ENCODE results near the gene SIGLEC1. TPM values are rescaled to one million over a fixed set of nuclear protein-coding genes. Genes with fewer than 3 reads are reported as not detected.

SIGLEC1 gene
- total and polyA plus RNA-seq, 10 of the 15 experiments (the other 5 are each of a cell fraction or from before 2014, with no cell fraction given), result 0.05 TPM; not detected in 9

DNA sequence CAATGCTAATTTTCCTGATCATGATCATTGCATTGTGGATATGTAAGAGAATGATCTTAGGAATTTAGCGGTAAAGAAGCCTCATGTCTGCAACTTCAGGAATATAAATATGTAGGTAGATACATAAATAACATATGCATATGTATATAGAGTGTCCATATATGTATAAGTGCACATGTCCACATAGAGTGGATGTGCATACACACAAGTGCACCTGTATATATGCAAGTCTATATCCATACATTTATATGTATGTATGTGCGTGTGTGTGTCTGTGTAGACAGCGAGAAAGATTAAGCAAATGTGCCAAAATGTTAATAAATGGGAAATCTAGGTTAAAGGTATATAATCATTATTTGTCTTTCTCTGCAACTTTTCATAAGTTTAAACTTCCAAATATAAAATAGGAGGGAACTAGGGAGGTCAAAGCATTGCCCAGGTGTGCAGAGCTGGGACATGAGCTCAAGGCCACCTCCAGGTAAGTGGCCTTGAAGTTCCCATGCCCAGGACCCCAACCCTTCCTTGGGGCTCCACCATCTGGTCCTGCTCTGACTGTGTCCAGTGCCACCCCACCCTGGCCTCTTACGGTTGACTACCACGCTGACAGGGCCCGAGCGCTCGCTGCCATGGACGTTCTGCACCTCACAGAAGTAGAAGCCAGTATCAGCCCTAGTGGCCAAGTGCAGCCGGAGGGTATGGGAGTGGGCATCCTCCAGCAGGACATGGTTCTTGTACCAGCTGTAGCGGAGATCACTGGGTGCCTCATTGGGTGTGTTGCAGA lies 9.6 kb downstream of the SIGLEC1 start:
- CTCF ChIA-PET, result interaction anchor here (1.2 to 2.0 kb wide), 2 partner anchors 8 to 11 kb away, joined by 4 to 7 read pairs; no protein-coding TSS in a partner anchor
- DNase-seq (ENCODE audit: low read depth, low spot score) (no peak), FAIRE-seq (no peak), ATAC-seq (no peak)
- H3K4me1 ChIP-seq (ENCODE audit: control insufficient read depth, insufficient read depth, low read length), result no peaks in the 10 kb centered on the region
- H2AFZ ChIP-seq (ENCODE audit: control insufficient read depth, low read depth, low read length), result no peak overlapping the region
- in situ Hi-C loops (cut with MboI), result no loop called here
- H3K4me2 ChIP-seq (ENCODE audit: control insufficient read depth, insufficient read depth), result no peak overlapping the region
- TF ChIP-seq SREBF2 (IDR thresholded peaks at IDR 0.05; ENCODE audit: low read length) (no peak), NBN (IDR thresholded peaks at IDR 0.05) (no peak), CEBPB (IDR thresholded peaks at IDR 0.05; ENCODE audit: borderline replicate concordance in 1 of 2, low read depth in 2 of 2, low read length in 2 of 2) (no peak), BRCA1 (IDR thresholded peaks at IDR 0.05; ENCODE audit: low read depth, low read length) (no peak), ASH2L (IDR thresholded peaks at IDR 0.05; ENCODE audit: borderline replicate concordance, low read depth) (no peak), MTA3 (IDR thresholded peaks at IDR 0.05; ENCODE audit: borderline replicate concordance, low read length) (no peak), ESRRA (IDR thresholded peaks at IDR 0.05; ENCODE audit: low read length) (no peak)
- TF ChIP-seq, protein P1, sequence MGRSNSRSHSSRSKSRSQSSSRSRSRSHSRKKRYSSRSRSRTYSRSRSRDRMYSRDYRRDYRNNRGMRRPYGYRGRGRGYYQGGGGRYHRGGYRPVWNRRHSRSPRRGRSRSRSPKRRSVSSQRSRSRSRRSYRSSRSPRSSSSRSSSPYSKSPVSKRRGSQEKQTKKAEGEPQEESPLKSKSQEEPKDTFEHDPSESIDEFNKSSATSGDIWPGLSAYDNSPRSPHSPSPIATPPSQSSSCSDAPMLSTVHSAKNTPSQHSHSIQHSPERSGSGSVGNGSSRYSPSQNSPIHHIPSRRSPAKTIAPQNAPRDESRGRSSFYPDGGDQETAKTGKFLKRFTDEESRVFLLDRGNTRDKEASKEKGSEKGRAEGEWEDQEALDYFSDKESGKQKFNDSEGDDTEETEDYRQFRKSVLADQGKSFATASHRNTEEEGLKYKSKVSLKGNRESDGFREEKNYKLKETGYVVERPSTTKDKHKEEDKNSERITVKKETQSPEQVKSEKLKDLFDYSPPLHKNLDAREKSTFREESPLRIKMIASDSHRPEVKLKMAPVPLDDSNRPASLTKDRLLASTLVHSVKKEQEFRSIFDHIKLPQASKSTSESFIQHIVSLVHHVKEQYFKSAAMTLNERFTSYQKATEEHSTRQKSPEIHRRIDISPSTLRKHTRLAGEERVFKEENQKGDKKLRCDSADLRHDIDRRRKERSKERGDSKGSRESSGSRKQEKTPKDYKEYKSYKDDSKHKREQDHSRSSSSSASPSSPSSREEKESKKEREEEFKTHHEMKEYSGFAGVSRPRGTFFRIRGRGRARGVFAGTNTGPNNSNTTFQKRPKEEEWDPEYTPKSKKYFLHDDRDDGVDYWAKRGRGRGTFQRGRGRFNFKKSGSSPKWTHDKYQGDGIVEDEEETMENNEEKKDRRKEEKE (IDR thresholded peaks at IDR 0.05), result no peak
- TF ChIP-seq, protein P2, sequence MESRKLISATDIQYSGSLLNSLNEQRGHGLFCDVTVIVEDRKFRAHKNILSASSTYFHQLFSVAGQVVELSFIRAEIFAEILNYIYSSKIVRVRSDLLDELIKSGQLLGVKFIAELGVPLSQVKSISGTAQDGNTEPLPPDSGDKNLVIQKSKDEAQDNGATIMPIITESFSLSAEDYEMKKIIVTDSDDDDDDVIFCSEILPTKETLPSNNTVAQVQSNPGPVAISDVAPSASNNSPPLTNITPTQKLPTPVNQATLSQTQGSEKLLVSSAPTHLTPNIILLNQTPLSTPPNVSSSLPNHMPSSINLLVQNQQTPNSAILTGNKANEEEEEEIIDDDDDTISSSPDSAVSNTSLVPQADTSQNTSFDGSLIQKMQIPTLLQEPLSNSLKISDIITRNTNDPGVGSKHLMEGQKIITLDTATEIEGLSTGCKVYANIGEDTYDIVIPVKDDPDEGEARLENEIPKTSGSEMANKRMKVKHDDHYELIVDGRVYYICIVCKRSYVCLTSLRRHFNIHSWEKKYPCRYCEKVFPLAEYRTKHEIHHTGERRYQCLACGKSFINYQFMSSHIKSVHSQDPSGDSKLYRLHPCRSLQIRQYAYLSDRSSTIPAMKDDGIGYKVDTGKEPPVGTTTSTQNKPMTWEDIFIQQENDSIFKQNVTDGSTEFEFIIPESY (IDR thresholded peaks at IDR 0.05), result no peak
- TF ChIP-seq, protein P3, sequence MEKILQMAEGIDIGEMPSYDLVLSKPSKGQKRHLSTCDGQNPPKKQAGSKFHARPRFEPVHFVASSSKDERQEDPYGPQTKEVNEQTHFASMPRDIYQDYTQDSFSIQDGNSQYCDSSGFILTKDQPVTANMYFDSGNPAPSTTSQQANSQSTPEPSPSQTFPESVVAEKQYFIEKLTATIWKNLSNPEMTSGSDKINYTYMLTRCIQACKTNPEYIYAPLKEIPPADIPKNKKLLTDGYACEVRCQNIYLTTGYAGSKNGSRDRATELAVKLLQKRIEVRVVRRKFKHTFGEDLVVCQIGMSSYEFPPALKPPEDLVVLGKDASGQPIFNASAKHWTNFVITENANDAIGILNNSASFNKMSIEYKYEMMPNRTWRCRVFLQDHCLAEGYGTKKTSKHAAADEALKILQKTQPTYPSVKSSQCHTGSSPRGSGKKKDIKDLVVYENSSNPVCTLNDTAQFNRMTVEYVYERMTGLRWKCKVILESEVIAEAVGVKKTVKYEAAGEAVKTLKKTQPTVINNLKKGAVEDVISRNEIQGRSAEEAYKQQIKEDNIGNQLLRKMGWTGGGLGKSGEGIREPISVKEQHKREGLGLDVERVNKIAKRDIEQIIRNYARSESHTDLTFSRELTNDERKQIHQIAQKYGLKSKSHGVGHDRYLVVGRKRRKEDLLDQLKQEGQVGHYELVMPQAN (conservative IDR thresholded peaks at IDR 0.05), result no peak
- TF ChIP-seq, protein P4, sequence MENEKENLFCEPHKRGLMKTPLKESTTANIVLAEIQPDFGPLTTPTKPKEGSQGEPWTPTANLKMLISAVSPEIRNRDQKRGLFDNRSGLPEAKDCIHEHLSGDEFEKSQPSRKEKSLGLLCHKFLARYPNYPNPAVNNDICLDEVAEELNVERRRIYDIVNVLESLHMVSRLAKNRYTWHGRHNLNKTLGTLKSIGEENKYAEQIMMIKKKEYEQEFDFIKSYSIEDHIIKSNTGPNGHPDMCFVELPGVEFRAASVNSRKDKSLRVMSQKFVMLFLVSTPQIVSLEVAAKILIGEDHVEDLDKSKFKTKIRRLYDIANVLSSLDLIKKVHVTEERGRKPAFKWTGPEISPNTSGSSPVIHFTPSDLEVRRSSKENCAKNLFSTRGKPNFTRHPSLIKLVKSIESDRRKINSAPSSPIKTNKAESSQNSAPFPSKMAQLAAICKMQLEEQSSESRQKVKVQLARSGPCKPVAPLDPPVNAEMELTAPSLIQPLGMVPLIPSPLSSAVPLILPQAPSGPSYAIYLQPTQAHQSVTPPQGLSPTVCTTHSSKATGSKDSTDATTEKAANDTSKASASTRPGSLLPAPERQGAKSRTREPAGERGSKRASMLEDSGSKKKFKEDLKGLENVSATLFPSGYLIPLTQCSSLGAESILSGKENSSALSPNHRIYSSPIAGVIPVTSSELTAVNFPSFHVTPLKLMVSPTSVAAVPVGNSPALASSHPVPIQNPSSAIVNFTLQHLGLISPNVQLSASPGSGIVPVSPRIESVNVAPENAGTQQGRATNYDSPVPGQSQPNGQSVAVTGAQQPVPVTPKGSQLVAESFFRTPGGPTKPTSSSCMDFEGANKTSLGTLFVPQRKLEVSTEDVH (IDR thresholded peaks at IDR 0.05; ENCODE audit: low read depth, partially characterized antibody), result no peak
- H4K20me1 ChIP-seq (ENCODE audit: control insufficient read depth, insufficient read depth), result no peaks in the 10 kb centered on the region
- H3K36me3 ChIP-seq (ENCODE audit: control insufficient read depth in 2 of 2, insufficient read depth in 2 of 2, low read length in 1 of 2), result no peaks in the 10 kb centered on the region
- no peak overlapping the region for H3K9ac ChIP-seq (ENCODE audit: control insufficient read depth, insufficient read depth, low read length)
- peaks cover 0 to 2% of the 10 kb centered on the region in 2 experiments; a peak in 2 of 4 replicates for H3K27me3 ChIP-seq (replicated peaks in 1 of 2; ENCODE audit: control insufficient read depth in 2 of 2, insufficient read depth in 2 of 2, low read length in 1 of 2)
- no peaks in the 10 kb centered on the region for H3K9me3 ChIP-seq (replicated peaks; ENCODE audit: control insufficient read depth, insufficient read depth, low read length)
- H3K79me2 ChIP-seq (ENCODE audit: control insufficient read depth, insufficient read depth, low read length), result no peaks in the 10 kb centered on the region
- no peak overlapping the region for H3K27ac ChIP-seq (ENCODE audit: control insufficient read depth, insufficient read depth)
- intact Hi-C loops (cut with micrococcal nuclease; ENCODE audit: unreplicated experiment), result no loop called here
- SMC1A ChIA-PET (ENCODE audit: uncharacterized antibody, unreplicated experiment), result no interaction called here
- POLR2A ChIA-PET, result no interaction called here
- RAD21 ChIA-PET (ENCODE audit: unreplicated experiment), result no interaction called here
- H3K4me3 ChIP-seq, result no peak overlapping the region
- no TSS peak for BruUV-seq (replicated peaks)
- WGBS (ENCODE audit: insufficient coverage, insufficient replicate concordance, low lambda C conversion rate, missing lambda C conversion rate), result 60% methylated on average over 11 of the region's 11 CpGs
